Kidney tubule cell (primary cell): Measurements from ENCODE around the gene CYTH3.
"Not testable (repeated sequence)": the region's sequence is repeated elsewhere in the genome, so short reads cannot be mapped to it uniquely, and the experiment has no call there.

Experiments used
- DNase-seq: peaks from one replicate; pipeline ENCODE4 v3.0.0-alpha.2; 2018; ENCODE audit warnings: low spot score

Gene CYTH3

DNA sequence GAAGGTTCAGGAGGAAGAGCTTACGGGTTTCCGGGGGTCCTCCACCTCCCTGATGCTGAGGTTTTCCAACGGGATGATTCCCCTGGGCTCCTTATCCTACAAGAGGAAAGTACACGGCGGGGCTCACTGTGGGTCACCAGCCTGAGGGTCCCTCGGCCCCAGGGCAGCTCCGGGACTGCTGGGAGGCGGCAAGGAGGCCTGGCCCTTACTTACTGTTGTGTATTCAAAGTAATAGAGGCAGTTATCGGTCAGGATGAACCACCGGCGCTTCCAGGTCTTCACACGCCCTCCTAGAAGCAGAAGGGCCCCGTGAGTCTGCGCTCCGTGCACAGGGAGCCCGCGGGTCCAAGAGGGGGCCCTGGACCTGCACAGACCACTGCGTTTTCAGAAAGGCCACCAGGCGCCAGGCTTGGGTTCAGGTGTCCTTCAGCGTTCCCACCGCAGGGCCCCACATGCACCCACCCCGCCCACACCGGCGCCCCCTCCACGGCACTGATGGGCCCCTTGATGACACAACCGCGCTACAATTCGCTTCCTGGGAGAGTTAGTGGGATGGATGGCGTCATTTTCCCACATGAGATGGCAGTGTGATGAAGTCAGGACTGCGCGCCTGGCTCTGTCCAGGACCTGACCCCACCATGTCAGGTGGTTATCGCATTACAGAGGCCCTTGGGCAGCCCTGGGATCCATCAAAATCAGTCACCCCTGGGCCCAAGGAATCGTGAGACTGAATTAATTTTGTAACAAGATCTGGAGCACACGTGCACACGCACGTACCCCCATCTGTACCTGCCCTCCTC, 106.7 kb downstream of the CYTH3 start:
- no peak for DNase-seq

DNA sequence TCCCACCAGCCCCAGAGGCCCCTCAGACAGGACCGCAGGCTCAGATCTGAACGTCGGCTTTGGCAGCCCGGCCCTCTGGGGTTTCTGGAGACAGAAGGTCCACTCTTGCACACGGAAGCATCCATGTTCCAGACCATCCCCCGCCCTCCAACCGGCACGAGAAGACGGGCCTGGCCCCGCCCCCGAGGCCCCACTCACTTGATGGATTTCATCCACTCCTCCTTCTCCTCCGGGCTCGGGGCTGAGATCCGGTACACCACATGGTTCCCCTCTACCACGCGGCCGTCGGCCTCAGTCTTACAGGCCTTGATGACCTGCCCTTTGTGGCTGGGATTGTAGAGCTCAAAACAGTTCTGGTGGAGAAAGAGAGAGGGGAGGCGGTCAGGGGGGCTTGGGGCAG, 107.3 kb downstream of the CYTH3 start:
- no peak for DNase-seq

- DNase-seq = peak; percentile 6
These were observed 107.9 kb downstream of the CYTH3 start for GRCh38 chr7:6164491-6164890.

GRCh38 chr7:6164010-6164409, 108.4 kb downstream of the CYTH3 start:
- DNase-seq = no peak

DNA sequence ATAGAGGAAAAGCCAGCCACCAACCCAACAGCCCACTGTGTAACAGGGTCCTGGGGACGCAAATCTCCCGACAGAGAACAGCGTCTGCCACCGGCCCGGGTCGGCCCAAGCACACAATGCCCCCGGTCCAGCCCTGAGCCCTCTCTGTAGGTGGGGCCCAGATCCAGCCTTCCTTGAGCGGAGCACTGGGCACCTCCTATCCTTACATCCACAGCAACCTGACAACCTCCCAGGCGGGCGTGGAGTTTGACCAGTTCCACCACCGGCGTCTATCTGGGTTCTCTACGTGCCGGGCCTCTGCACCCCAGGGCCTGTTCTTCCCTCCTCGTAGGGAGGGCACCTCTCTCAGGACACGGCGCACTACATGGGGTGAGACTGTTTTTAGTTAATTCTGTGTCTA, 109.0 kb downstream of the CYTH3 start:
- DNase-seq = no peak

- no peak for DNase-seq
These were observed 109.6 kb downstream of the CYTH3 start for GRCh38 chr7:6162650-6163366.

DNA sequence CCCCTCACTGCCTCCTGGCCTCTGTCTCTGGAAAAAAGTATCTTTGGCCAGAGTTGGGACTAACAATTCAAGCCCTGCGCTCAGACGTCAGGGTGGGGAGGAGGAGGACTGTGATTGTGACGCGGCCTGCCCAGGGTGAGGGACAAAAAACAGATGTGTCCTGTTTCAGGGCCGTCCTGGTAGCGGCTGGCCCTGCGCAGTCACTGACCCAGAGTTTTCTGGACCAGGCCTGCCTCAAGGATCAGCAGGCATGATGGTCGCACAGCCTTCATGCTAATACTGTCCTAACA, 110.1 kb downstream of the CYTH3 start:
- no peak for DNase-seq

GRCh38 chr7:6161463-6162330, 110.7 kb downstream of the CYTH3 start:
- no peak for DNase-seq

- peak; percentile 23 for DNase-seq
These were observed 112.2 kb downstream of the CYTH3 start for GRCh38 chr7:6160191-6160623.

- no peak for DNase-seq
These were observed 112.8 kb downstream of the CYTH3 start for GRCh38 chr7:6159524-6160031.

DNA sequence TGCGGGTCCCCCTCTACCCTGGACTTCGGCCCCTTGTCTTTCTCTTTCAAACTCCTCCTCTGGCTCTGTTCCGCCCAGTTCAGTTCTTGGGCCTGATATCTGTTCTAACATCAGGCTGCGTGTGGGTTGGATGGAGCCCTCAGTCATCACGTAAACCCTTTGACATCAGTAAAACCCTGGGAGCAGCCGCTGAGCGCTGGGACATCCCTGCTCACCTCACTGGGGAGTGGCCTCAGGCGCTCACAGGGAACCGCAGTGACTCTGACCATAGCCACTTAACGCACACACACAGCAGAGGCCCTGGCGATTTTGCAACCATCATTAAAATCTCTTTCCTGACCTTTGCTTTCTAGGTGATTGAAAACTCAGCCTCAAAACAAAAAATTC, 113.3 kb downstream of the CYTH3 start:
- no peak for DNase-seq

GRCh38 chr7:6158424-6159096, 113.9 kb downstream of the CYTH3 start:
- DNase-seq = no peak

DNA sequence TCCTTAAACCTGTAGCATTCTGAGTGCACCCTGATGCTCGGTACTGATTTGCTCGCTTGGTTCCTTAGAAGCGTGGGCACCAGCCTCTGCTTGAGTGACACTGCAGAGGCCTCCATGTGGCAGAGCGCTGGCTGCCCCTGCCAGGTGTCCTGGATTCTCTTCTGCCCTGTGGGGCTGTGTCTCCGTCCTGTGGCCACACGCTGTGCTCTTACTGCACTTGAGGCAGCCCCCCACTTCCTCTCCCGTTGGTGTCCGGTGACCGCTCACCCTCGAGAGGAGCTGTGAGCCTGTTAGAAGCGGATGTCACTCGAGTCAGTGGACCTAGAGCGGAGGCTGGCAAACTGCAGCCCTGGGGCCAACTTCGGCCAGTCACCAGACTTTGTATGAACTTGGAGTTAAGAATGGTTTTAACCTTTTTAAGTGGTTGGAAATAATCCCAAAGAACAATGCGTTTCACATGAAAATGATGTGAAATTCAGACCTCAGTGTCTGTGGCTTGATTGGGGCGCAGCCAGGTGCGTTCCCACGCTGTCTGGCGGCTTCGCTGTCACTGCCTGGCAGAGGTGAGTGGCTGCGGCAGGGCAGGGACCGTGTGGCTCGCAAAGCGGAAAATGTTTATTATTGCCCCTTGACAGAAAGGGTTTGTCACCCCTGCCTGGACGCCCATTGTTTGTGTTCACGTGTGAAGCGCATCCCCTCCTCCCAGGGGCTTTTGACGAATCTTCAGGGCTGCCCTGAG, 114.6 kb downstream of the CYTH3 start:
- DNase-seq = no peak

DNA sequence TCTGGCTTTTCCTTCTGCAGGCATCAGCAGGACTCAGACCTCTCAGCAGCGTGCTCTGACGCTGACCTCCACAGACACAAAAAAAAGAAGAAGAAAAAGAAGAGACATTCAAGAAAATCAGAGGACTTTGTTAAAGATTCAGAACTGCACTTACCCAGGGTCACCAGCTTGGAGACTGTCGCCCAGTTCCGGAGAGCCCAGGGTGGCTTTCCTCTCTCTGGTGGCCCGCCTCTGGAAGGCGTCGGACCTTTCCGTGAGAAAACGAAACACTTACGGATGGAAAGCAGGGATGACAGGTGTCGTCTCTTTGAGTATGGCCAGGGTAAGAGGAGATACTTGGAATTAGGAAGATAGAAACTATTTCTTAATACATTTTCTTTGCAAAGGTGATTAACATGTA, 115.7 kb downstream of the CYTH3 start:
- DNase-seq = no peak

DNA sequence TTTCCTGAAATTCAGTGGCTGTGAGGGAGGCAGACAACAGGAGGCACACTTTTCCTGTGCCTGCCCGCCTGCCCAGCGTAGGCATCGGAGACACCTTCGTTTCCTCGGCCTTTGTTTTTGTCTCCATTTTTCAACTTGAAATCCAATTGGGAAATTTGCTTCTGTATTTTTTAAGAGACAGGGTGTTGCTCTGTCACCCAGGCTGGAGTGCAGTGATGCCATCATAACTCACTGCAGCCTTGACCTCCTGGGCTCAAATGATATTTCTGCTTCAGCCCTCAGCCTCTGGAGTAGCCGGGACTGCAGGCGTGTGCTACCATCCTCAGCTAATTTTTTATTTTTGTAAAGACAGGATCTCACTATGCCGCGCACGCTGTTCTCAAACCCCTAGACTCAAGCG, 116.8 kb downstream of the CYTH3 start:
- DNase-seq = no peak

DNA sequence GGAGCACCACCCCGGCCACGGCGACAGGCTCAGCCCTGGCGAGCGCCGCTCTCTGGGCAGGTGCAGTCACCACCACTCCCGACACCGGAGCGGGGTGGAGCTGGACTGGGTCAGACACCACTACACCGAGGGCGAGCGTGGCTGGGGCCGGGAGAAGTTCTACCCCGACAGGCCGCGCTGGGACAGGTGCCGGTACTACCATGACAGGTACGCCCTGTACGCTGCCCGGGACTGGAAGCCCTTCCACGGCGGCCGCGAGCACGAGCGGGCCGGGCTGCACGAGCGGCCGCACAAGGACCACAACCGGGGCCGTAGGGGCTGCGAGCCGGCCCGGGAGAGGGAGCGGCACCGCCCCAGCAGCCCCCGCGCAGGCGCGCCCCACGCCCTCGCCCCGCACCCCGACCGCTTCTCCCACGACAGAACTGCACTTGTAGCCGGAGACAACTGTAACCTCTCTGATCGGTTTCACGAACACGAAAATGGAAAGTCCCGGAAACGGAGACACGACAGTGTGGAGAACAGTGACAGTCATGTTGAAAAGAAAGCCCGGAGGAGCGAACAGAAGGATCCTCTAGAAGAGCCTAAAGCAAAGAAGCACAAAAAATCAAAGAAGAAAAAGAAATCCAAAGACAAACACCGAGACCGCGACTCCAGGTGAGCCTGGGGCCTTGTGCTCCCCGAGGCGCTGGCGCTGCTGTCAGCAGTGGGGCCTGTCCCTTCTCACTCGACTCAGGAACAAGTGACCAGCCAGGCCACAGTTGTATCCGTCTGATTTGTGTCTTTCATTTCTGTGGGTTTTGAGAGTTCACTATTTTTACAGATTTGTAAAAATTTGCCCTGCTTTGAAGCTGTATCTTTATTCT, 117.7 kb downstream of the CYTH3 start:
- no peak for DNase-seq

DNA sequence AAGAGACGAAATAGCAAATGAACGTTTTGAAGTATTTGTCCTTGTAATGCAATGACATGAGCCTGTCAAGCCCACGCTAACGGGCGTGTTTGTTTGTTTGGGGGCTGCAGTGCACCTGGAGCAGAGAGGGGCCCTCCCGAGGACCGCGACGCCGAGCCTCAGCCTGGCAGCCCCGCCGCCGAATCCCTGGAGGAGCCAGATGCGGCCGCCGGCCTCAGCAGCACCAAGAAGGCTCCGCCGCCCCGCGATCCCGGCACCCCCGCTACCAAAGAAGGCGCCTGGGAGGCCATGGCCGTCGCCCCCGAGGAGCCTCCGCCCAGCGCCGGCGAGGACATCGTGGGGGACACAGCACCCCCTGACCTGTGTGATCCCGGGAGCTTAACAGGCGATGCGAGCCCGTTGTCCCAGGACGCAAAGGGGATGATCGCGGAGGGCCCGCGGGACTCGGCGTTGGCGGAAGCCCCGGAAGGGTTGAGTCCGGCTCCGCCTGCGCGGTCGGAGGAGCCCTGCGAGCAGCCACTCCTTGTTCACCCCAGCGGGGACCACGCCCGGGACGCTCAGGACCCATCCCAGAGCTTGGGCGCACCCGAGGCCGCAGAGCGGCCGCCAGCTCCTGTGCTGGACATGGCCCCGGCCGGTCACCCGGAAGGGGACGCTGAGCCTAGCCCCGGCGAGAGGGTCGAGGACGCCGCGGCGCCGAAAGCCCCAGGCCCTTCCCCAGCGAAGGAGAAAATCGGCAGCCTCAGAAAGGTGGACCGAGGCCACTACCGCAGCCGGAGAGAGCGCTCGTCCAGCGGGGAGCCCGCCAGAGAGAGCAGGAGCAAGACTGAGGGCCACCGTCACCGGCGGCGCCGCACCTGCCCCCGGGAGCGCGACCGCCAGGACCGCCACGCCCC, 118.5 kb downstream of the CYTH3 start:
- DNase-seq = no peak

GRCh38 chr7:6151994-6152735, 120.3 kb downstream of the CYTH3 start:
- DNase-seq = no peak

GRCh38 chr7:6151527-6151926, 120.9 kb downstream of the CYTH3 start:
- DNase-seq = not testable (repeated sequence)
